HepG2 (cell line): Measurements from ENCODE around the gene GJD3. TPM values are rescaled to one million over a fixed set of nuclear protein-coding genes. Genes with fewer than 3 reads are reported as not detected.

Experiments
- ARHGAP35 ChIP-seq: sonication (generic); formaldehyde crosslinking; IDR thresholded peaks from 2 replicates; pipeline ENCODE4 v1.9.0; 2022; ENCODE audit warnings: mild to moderate bottlenecking, inconsistent platforms, moderate library complexity, missing genetic modification reagents, borderline replicate concordance
- CENPT ChIP-seq: sonication (generic); formaldehyde crosslinking; IDR thresholded peaks from 2 replicates; pipeline ENCODE4 v1.8.0; 2022; ENCODE audit warnings: low read depth, mild to moderate bottlenecking, moderate library complexity, missing genetic modification reagents
- FOSL1 ChIP-seq: sonication (generic); formaldehyde crosslinking; IDR thresholded peaks from 2 replicates; pipeline ENCODE4 v1.9.0; 2021; ENCODE audit warnings: missing genetic modification reagents, borderline replicate concordance
- HBP1 ChIP-seq: IDR thresholded peaks from 2 replicates; pipeline ENCODE4 v1.6.1; 2016; ENCODE audit warnings: low read depth, control low read depth
- ISX ChIP-seq: sonication (generic); formaldehyde crosslinking; conservative IDR thresholded peaks from 2 replicates; pipeline ENCODE4 v1.5.0; 2020; ENCODE audit warnings: missing genetic modification reagents
- JDP2 ChIP-seq: sonication (generic); formaldehyde crosslinking; IDR thresholded peaks from 2 replicates; pipeline ENCODE4 v1.8.1; 2022; ENCODE audit warnings: missing genetic modification reagents, borderline replicate concordance
- KDM1A ChIP-seq: IDR thresholded peaks from 2 replicates; pipeline ENCODE4 v1.6.1; 2016; ENCODE audit warnings: missing compliant biosample characterization
- NR2F1 ChIP-seq, 2 experiments: fragments of 450-650 bp in 1 of 2; formaldehyde crosslinking in 1 of 2; IDR thresholded peaks; 2 replicates each; pipeline versions ENCODE4 v1.5.0 to v1.6.1; 2016 to 2020; ENCODE audit warnings: mild to moderate bottlenecking in 1 of 2, missing compliant biosample characterization in 1 of 2, missing genetic modification reagents in 1 of 2, moderate library complexity in 1 of 2
- RERE ChIP-seq: IDR thresholded peaks from 2 replicates; pipeline ENCODE4 v1.6.1; 2016; ENCODE audit warnings: low read depth, missing genetic modification reagents, missing compliant biosample characterization
- ZBTB21 ChIP-seq: sonication (generic); formaldehyde crosslinking; IDR thresholded peaks from 2 replicates; pipeline ENCODE4 v1.4.0; 2020; ENCODE audit warnings: missing genetic modification reagents
- ZFP1 ChIP-seq: IDR thresholded peaks from 2 replicates; pipeline ENCODE4 v1.6.1; 2016
- ZFY ChIP-seq: sonication (generic); formaldehyde crosslinking; IDR thresholded peaks from 2 replicates; pipeline ENCODE4 v1.4.0; 2020; ENCODE audit warnings: missing genetic modification reagents
- ZGPAT ChIP-seq: IDR thresholded peaks from 2 replicates; pipeline ENCODE4 v1.6.1; 2016; ENCODE audit warnings: mild to moderate bottlenecking
- ZNF280B ChIP-seq: sonication (generic); formaldehyde crosslinking; IDR thresholded peaks from 2 replicates; pipeline ENCODE4 v1.5.0; 2020; ENCODE audit warnings: missing genetic modification reagents, mild to moderate bottlenecking, borderline replicate concordance
- ZNF598 ChIP-seq: sonication (generic); formaldehyde crosslinking; IDR thresholded peaks from 2 replicates; pipeline ENCODE4 v1.5.1; 2020; ENCODE audit warnings: mild to moderate bottlenecking, missing genetic modification reagents, borderline replicate concordance
- ZNF720 ChIP-seq: sonication (generic); formaldehyde crosslinking; IDR thresholded peaks from 2 replicates; pipeline ENCODE4 v1.4.0; 2020; ENCODE audit warnings: missing genetic modification reagents
- polyA plus RNA-seq, 8 experiments: library from polyadenylated mRNA; depleted of rRNA in 3 of 8; stranded (reverse) in 7 of 8; unstranded in 1 of 8; fragments of >200 nt; fragmentation: Illumina TruSeq in 4 of 8; extraction: Trizol in 4 of 8; gene quantifications; 2 replicates each; pipeline versions ENCODE4 v1.2.1 to v1.2.3, GENCODE V29; 2011 to 2016; ENCODE audit warnings: low read depth in 4 of 8, missing spikeins in 1 of 8, mixed read lengths in 1 of 8; ENCODE audit not compliant: insufficient read depth in 1 of 8
- total RNA-seq, 5 experiments: library from RNA; depleted of rRNA; stranded (reverse); fragments of >200 nt; fragmentation: Illumina TruSeq; extraction: Trizol; gene quantifications; 2 replicates each; pipeline ENCODE4 v1.2.3, GENCODE V29; 2016; ENCODE audit warnings: low read depth in 1 of 5
- TF ChIP-seq, protein P1 (sequence below): sonication (generic); formaldehyde crosslinking; IDR thresholded peaks from 2 replicates; pipeline ENCODE4 v1.8.0; 2022; ENCODE audit warnings: low read depth, missing genetic modification reagents

Gene GJD3
- total and polyA plus RNA-seq, 2 of the 13 experiments (the other 11 are each of a cell fraction or from before 2014, with no cell fraction given), result not detected

GRCh38 chr17:40340880-40341807 is 23.4 kb downstream of the GJD3 start (continued):
- TF ChIP-seq RERE, result peak; percentile 20; the same call in 1 of the 2 replicates
- TF ChIP-seq ZFP1 (CRISPR knock-in tag), result no peak
- TF ChIP-seq ARHGAP35 (CRISPR knock-in tag), result no peak; the same call in 1 of the 2 replicates
- peak; percentile 99 for TF ChIP-seq ZBTB21 (CRISPR knock-in tag)
- no peak for TF ChIP-seq ISX
- peak; percentile 71 for TF ChIP-seq ZFY (CRISPR knock-in tag)
- TF ChIP-seq NR2F1 (CRISPR knock-in tag; IDR thresholded peaks at IDR 0.05), result no peak
- TF ChIP-seq JDP2 (CRISPR knock-in tag), result no peak; the same call in 1 of the 2 replicates
- peak; percentile 62; the same call in 1 of the 2 replicates for TF ChIP-seq HBP1 (CRISPR knock-in tag)
- no peak for TF ChIP-seq FOSL1 (CRISPR knock-in tag)
- TF ChIP-seq ZNF720 (CRISPR knock-in tag), result no peak
- no peak for TF ChIP-seq ZNF598 (CRISPR knock-in tag)
- TF ChIP-seq, protein P1, sequence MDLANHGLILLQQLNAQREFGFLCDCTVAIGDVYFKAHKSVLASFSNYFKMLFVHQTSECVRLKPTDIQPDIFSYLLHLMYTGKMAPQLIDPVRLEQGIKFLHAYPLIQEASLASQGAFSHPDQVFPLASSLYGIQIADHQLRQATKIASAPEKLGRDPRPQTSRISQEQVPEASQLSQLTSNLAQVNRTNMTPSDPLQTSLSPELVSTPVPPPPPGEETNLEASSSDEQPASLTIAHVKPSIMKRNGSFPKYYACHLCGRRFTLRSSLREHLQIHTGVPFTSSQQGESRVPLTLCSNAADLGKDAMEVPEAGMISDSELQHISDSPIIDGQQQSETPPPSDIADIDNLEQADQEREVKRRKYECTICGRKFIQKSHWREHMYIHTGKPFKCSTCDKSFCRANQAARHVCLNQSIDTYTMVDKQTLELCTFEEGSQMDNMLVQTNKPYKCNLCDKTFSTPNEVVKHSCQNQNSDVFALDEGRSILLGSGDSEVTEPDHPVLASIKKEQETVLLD, result no peak; the same call in 1 of the 2 replicates
- peak; percentile 72; the same call in 1 of the 2 replicates for TF ChIP-seq ZGPAT (CRISPR knock-in tag)
- no peak for TF ChIP-seq KDM1A
- no peak for TF ChIP-seq ZNF280B
- TF ChIP-seq CENPT, result 0 out of 2 replicates have a peak, but pooled peaks have one; percentile 47
